ENCODE measurements around the gene TMEM50A.
A peak's percentile ranks its signal among the peaks of the same experiment; 100 is the strongest.
"Not testable (repeated sequence)": the region's sequence is repeated elsewhere in the genome, so short reads cannot be mapped to it uniquely, and the experiment has no call there.

TMEM50A gene

DNA sequence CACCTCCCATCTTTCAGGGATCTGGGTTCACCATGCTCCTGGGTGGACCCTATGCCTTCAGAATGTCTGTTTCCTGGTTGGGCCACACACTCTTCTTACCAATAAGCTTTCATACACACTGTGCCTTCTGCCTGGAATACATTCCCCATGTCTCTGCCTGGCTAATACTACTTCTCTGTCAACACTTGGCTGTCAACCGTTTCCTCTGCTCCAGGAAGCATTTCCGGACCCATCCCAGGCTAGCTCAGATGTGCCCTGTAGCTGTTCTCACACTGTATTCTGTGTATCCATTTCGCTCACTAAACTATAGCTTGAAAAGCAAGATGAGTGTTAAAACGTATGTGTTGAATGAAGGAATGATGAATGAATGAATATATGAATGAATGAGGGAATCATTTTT, 49.0 kb downstream of the TMEM50A start:
- H3K27ac ChIP-seq; POLR2A ChIA-PET (ENCODE audit: low non-redundant PET); CTCF ChIA-PET; DNase-seq (ENCODE audit: low spot score): not testable (repeated sequence)

DNA sequence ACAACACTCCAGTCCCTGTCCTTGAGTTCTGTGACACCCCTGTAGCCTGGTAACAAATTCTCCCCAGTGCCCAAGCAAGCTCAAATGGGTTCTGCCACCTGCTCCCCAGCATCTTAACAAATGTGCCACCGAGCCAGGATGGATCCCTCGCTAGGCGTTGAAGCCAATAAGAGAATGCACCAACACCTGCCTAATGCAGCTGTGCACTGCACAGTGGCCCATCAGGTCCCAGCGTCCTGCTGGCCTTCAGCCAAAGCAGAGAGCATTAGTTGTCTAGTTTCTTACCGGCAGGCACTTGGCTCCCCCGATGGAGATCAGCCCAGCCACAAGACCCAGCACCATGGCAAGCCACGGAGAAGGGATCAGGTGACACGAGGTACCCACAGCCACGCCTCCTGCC, 50.6 kb downstream of the TMEM50A start:
- POLR2A ChIA-PET (ENCODE audit: low non-redundant PET); H3K27ac ChIP-seq; CTCF ChIA-PET; DNase-seq (ENCODE audit: low spot score): not testable (repeated sequence)

DNA sequence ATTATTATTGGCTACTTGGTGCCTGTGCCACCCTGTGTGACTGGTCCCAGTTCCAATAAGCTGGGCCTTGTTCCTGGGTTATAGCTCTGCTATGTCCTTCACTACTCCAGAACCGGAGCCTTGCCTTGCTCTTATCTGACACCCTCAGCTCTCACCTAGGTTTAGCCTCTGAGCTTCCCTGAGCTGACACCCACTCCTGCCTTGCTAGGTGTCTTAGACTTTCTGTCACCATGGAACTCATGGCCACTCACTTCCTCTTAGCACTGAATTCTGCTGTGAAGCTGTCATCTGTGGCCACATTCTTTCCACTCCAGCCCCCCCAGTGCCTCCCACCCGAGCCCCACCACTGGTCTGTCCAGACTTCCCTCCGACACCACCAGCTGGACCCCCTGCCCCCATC, 51.6 kb downstream of the TMEM50A start:
- DNase-seq (ENCODE audit: low spot score); POLR2A ChIA-PET (ENCODE audit: low non-redundant PET); H3K27ac ChIP-seq; CTCF ChIA-PET: not testable (repeated sequence)

DNA sequence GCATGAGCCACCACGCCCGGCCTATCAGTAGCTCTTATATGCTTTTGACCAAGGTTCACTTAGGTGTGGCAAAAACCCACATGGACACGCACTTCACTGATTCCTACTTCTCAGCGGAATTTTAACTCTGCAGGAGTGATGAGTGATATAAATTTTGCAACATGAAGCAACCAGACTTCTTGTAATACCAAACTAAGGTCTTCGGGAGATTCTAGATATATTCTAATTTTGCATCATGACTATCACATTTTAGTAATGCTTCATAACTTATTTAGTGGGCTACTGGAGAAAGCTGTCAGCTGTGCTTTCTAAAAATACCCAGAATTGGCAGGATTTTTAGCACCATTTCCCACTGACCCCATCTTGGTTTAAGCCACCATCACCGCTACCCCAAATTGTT, 54.7 kb downstream of the TMEM50A start:
- TF ChIP-seq, protein P1, sequence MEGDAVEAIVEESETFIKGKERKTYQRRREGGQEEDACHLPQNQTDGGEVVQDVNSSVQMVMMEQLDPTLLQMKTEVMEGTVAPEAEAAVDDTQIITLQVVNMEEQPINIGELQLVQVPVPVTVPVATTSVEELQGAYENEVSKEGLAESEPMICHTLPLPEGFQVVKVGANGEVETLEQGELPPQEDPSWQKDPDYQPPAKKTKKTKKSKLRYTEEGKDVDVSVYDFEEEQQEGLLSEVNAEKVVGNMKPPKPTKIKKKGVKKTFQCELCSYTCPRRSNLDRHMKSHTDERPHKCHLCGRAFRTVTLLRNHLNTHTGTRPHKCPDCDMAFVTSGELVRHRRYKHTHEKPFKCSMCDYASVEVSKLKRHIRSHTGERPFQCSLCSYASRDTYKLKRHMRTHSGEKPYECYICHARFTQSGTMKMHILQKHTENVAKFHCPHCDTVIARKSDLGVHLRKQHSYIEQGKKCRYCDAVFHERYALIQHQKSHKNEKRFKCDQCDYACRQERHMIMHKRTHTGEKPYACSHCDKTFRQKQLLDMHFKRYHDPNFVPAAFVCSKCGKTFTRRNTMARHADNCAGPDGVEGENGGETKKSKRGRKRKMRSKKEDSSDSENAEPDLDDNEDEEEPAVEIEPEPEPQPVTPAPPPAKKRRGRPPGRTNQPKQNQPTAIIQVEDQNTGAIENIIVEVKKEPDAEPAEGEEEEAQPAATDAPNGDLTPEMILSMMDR (conservative IDR thresholded peaks at IDR 0.05; ENCODE audit: low read depth) = no peak
- POLR2A ChIA-PET (ENCODE audit: low non-redundant PET) = no interaction called here
- no peak for DNase-seq (ENCODE audit: low spot score)
- CTCF ChIA-PET = no interaction called here
- no peak overlapping the region for H3K27ac ChIP-seq

DNA sequence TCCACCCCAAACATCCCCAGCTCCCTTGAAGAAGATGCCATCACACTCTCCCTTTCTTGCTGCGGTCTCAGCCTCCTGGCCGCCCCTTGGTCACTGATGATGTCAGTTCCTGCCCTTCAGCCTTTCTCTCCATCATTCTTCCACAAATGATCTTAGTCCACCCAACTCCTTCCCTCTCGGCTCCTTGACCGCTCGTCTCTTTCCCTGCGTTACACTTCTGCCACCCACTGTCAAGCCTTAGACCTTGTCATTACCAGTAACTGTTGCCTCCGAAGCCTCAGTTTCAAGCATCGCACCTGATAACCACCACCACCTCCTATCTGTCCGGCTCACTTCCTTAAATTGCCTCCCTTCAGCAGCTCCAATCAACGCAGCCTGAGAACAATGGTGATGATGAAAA, 59.4 kb downstream of the TMEM50A start:
- DNase-seq (ENCODE audit: low spot score); POLR2A ChIA-PET (ENCODE audit: low non-redundant PET); H3K27ac ChIP-seq; CTCF ChIA-PET: not testable (repeated sequence)

DNA sequence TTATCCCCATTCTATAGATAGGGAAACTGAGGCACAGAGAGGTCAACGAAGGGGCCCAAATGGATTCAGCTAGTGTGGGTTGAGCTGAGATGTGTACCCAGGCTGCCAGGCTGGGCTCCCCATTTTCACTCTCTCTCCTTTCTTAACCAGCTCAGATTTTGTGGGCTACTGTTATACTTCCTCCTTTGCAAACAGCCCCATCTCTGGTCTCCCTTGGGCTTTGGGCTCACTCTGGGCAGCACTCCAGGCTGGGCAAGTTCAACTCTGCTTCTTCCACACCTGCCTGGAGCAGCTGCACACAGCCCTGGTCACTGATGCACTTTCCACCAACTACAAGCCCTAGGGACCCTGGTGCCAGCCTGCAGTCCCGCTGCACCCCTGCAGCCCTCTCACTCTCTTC, 59.9 kb downstream of the TMEM50A start:
- POLR2A ChIA-PET (ENCODE audit: low non-redundant PET); CTCF ChIA-PET; DNase-seq (ENCODE audit: low spot score); H3K27ac ChIP-seq: not testable (repeated sequence)

DNA sequence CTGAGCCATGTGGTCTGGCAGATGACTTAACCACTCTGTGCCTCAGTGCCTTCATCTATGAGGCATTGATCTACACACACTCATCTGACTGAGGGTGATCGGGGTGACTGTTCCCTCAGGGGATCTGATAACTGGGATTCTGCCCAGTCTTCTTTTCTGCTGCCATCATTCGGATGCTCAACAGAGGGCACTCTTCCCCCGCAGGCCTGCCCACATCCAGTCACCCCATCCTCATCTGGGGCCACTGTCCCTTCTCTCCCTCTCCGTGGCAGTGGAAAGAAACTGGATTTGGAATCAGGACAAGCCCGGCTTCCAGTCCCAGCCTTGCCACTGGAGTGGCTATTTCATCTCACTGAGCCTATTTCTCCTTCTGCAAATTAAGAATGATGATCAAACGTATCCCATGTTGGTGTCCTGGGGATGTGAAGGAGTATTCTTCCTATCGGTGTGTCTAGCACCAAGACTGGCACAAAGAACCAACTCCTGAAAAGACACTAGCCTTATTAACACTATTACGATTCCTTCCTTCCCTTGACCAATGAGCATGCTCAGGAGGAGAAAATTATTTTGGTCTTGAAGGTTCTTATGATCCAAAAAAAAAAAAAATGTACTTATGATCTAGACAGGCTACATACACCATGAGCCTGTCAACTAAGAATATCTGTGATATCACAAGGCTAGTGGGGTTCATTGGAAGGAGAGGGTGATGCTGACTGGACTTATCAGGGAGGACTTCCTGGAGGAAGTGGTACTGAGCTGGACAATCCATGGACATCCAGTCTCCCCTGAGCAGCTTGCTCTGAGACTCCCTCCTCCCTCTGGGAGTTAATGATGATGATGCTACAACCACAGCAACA, 65.0 kb downstream of the TMEM50A start:
- POLR2A ChIA-PET (ENCODE audit: low non-redundant PET); DNase-seq (ENCODE audit: low spot score); H3K27ac ChIP-seq; CTCF ChIA-PET: not testable (repeated sequence)
- TF ChIP-seq, protein P1 (conservative IDR thresholded peaks at IDR 0.05; ENCODE audit: low read depth) = peak; percentile 16; the same call in 1 of the 2 replicates

DNA sequence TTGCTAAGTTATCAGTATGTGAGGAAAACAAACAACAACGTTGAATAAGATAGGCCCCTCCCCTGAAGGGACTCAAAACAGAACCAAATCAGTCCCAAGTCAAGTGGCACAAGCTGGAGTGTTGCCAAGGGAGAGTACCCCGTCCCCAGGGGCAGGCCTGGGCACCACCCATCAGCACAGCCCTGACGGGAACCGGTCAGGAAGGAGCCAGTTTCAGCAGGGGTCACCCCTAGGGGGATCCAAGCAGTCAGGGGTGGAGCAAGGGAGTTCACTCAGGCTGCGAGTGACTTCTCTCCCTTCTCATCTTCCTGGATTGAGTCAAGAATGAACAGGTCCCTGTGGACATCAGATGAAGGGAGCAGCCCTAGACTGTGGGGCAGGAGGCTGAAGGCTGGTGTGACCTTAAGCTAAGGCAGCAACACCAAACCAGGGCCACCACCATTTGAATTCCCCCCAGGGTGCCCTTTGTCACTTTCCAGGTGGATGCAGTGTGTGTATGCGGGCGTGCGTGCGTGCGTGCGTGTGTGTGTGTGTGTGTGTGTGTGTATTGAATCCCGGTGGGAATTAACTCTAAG, 67.7 kb downstream of the TMEM50A start:
- POLR2A ChIA-PET (ENCODE audit: low non-redundant PET); DNase-seq (ENCODE audit: low spot score); H3K27ac ChIP-seq: not testable (repeated sequence)
- CTCF ChIA-PET = interaction anchor here (0.7 kb wide), 1 partner anchor 194 kb away, joined by 3 read pairs; no protein-coding TSS in a partner anchor

DNA sequence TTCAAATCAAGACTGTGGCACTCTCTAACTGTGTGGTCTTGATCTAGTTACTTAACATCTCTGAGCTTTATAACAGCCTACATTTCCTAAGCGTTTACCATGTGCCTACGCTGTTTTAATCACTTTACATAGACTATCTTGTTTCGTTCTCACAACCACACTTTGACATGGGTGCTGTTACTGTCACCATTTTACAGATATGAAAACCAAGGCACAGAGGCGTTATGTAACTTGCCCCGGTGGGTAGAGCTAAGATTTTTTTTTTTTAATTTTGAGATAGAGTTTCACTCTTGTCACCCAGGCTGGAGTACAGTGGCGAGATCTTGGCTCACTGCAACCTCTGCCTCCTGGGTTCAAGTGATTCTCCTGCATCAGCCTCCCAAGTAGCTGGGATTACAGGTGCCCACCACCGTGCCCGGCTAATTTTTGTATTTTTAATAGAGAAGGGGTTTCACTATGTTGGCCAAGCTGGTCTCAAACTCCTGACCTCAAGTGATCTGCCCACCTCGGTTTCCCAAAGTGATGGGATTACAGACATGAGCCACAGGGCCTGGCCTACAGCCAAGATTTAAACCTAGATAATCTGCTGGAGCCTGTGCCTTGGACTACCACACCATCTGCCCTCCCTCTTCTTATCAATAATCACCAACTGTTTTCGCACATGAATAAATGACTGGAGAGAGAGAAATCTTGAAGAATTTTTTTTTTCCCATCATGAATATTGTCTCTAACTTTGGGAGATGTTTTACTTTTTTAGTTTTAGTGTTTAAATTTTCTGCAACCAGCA, 71.7 kb downstream of the TMEM50A start:
- CTCF ChIA-PET; POLR2A ChIA-PET (ENCODE audit: low non-redundant PET); DNase-seq (ENCODE audit: low spot score); H3K27ac ChIP-seq: not testable (repeated sequence)
